HEK293T (cell line): Measurements from ENCODE around the gene DDAH1.

ENCODE experiments used
- BHLHE40 ChIP-seq: fragments of 450-650 bp; IDR thresholded peaks from 2 replicates; pipeline ENCODE4 v1.6.1; 2016; ENCODE audit warnings: mild to moderate bottlenecking, moderate library complexity, borderline replicate concordance
- CTBP1 ChIP-seq: fragments of 450-650 bp; IDR thresholded peaks from 2 replicates; pipeline ENCODE4 v1.6.1; 2016; ENCODE audit warnings: borderline replicate concordance
- ELF4 ChIP-seq: fragments of 450-650 bp; IDR thresholded peaks from 2 replicates; pipeline ENCODE4 v1.6.1; 2017; ENCODE audit warnings: antibody characterized with exemption
- FOXK2 ChIP-seq: fragments of 450-650 bp; IDR thresholded peaks from 2 replicates; pipeline ENCODE4 v1.6.1; 2016; ENCODE audit warnings: mild to moderate bottlenecking
- FOXM1 ChIP-seq: fragments of 450-650 bp; IDR thresholded peaks from 2 replicates; pipeline ENCODE4 v1.6.1; 2017; ENCODE audit warnings: mild to moderate bottlenecking, borderline replicate concordance
- HDGF ChIP-seq: fragments of 450-650 bp; IDR thresholded peaks from 2 replicates; pipeline ENCODE4 v1.6.1; 2017; ENCODE audit warnings: antibody characterized with exemption, borderline replicate concordance
- L3MBTL2 ChIP-seq: fragments of 450-650 bp; conservative IDR thresholded peaks from 2 replicates; pipeline ENCODE4 v1.6.1; 2016; ENCODE audit warnings: mild to moderate bottlenecking
- NFRKB ChIP-seq: fragments of 450-650 bp; IDR thresholded peaks from 2 replicates; pipeline ENCODE4 v1.6.1; 2016; ENCODE audit warnings: mild to moderate bottlenecking, moderate library complexity
- PKNOX1 ChIP-seq: fragments of 450-650 bp; IDR thresholded peaks from 2 replicates; pipeline ENCODE4 v1.6.1; 2016
- SP1 ChIP-seq: fragments of 450-650 bp; IDR thresholded peaks from 2 replicates; pipeline ENCODE4 v1.6.1; 2017
- SUZ12 ChIP-seq: fragments of 450-650 bp; IDR thresholded peaks from 2 replicates; pipeline ENCODE4 v1.6.1; 2016; ENCODE audit warnings: mild to moderate bottlenecking
- TARDBP ChIP-seq: fragments of 450-650 bp; IDR thresholded peaks from 2 replicates; pipeline ENCODE4 v1.6.1; 2016
- ZNF384 ChIP-seq: fragments of 450-650 bp; IDR thresholded peaks from 2 replicates; pipeline ENCODE4 v1.6.1; 2016

GRCh38 chr1:85347908-85348307 lies 117.1 kb downstream of the DDAH1 start:
- no peak for TF ChIP-seq SP1
- TF ChIP-seq BHLHE40 = no peak
- TF ChIP-seq PKNOX1 = no peak
- TF ChIP-seq FOXM1 = no peak
- TF ChIP-seq NFRKB = no peak
- no peak for TF ChIP-seq L3MBTL2
- TF ChIP-seq HDGF = no peak
- no peak for TF ChIP-seq ELF4
- TF ChIP-seq SUZ12 = no peak
- no peak for TF ChIP-seq CTBP1
- no peak for TF ChIP-seq FOXK2
- no peak for TF ChIP-seq ZNF384
- TF ChIP-seq TARDBP = no peak
